NCI-H1105 treated with DMSO at 0.1 percent for 48 hours (cell line): ENCODE data around the gene GNA12.
"Not testable (repeated sequence)": the region's sequence is repeated elsewhere in the genome, so short reads cannot be mapped to it uniquely, and the experiment has no call there.

ENCODE experiments used
- DNase-seq: peaks from one replicate; lab custom pipeline; 2025; lab: John Stamatoyannopoulos, UW

GNA12 gene

DNA sequence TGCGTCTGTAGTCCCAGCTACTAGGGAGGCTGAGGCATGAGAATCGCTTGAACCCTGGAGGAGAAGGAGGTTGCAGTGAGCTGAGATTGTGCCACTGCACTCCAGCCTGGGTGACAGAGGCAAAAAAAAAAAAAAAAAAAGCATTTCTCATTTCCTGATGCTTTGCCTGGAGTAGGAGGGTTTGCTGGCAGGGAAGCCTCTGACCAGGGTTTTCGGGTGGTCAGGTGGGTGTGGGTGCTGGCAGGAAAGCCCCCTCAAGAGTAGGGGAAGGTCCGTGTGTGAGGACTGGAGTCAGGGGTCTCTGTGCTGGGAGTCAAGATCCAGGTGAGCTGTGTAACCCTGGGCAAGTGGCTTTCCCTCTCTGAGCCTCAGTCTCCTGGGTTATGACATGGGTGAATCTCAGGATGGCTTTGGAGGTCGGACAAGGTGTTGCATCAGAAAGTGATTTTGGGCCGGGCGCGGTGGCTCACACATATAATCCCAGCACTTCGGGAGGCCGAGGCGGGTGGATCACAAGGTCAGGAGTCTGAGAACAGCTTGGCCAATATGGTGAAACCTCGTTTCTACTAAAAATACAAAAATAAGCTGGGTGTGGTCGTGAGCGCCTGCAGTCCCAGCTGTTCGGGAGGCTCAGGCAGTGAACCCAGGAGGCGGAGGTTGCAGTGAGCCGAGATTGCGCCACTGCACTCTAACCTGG lies 152.9 kb downstream of the GNA12 start:
- DNase-seq: no peak

GRCh38 chr7:2689951-2690705 lies 154.0 kb downstream of the GNA12 start:
- DNase-seq: no peak

DNA sequence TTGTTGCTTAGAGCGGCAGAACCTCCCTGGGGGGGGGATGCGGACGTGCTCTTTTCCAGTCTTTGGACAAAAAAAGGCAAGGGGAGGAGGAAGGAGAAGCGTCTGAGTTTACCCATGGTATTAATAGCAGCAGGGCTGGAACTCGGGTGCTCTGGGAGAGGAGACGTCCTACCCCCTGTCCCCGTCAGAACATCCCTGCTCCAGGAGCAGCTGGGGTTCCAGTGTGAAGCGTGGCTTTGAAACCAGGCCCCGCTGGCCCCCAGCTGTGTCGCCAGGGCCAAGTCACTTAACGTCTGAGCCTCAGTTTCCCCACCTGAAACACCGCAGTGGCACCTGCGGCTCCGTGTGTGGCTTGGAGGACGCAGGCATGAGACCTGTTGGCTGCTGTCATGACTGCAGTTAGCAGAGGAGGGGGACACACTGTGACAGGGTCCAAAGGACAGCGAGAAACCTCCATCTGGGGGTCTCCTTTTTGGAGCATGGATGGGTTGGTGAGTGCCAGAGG lies 154.7 kb downstream of the GNA12 start:
- DNase-seq: no peak

GRCh38 chr7:2688409-2689342 lies 155.4 kb downstream of the GNA12 start:
- DNase-seq: no peak

DNA sequence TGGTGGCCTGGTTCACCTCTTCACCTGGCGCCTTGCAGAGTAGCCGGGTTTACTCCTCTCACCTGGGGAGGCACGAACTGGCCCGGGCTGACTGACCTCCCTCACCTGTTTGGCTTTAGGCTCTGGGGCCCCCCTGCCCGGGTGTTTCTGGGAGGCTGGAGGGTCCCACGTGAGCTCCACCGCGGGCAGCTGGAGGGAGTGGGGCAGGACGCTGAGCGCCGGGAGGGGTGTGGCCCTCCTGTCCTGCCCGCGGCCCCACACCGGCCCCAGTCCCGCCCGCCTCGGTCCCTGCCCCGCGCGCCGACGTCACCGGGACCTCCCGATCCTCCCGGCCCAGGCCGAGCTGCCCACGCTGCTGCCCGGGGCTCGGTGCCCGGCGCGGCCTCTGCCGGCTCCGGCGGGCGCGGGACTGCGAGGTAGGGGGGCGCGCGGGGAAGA lies 156.2 kb downstream of the GNA12 start, which contains the start of gene AMZ1:
Gene AMZ1, plus strand, starts transcription at position 322 of the 438 bp plus-strand sequence. CDS start 12,250 bp downstream, outside the sequence.
- DNase-seq: no peak

DNA sequence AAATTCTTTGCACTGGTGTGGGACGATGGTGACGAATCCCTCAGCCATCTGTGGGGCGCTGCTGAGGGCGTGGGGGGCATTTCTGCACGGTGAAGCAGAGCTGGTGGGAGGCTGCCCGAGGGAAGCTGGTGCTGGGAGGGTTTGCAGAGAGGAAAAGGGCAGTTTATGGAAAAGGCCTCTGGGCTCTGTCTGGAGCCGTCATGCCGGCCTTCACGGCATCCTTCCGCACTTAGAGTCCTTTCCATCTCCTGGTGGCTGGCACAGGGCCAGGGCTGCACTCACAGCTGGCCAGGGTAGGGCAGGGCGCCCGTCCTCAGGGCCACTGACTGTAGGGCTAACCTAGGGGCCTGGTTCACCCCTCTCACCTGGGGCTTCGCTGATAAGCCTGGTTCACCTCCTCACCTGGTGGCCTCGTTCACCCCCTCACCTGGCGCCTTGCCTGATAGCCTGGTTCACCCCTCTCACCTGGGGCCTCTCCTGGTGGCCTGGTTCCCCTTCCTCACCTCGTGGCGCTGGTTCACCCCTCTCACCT lies 156.7 kb downstream of the GNA12 start:
- peak; percentile 49 for DNase-seq

- DNase-seq: no peak
These were observed 158.0 kb downstream of the GNA12 start for GRCh38 chr7:2686101-2686500.

- no peak for DNase-seq
These were observed 159.6 kb downstream of the GNA12 start for GRCh38 chr7:2684501-2684900.

GRCh38 chr7:2681929-2682799 lies 161.9 kb downstream of the GNA12 start:
- DNase-seq: no peak

- DNase-seq: peak; percentile 8
These were observed 163.2 kb downstream of the GNA12 start for GRCh38 chr7:2680792-2681490.

DNA sequence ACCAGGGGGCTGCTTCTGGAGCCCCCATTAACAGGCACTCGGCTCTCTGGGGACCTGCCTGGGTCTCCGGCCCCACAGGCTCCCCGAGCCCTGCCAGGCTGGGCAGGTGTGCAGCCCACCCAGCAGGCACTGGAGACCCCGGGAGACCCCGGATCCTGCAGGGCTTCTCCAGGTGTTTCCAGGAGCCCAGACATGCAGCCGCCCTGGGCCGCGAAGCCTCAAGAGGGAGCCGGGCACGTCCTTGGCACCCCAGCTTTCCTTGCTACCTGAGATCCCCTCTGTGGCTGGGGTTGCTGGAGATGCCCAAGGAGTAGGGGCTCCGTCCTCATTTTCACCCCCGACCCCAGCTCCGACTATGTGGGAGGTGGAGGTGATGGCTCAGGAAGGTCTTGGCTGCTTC lies 163.9 kb downstream of the GNA12 start:
- DNase-seq: no peak

GRCh38 chr7:2679135-2680127 lies 164.7 kb downstream of the GNA12 start:
- not testable (repeated sequence) for DNase-seq

DNA sequence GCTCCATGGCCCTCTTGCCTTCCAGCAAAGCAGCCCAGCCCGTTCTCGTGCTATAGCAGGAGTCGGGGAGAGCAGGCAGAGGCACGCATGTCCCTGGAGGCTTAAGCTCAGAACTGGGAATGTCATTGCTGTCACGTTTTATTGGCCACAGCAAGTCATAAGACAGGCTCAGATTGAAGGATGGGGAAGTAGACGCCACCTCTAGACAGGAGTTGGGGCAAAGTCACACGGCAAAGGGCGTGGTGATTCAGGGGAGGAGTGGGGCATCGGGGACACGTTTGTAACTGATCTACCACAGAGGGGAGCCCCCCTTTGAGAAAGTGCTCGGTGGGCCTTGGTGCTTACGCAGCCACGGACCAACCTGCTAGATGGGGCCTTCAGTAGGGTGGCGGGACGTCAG lies 165.7 kb downstream of the GNA12 start:
- DNase-seq: not testable (repeated sequence)
